D341Med (cell line): ENCODE results near the gene GATAD2B.
"Not testable (repeated sequence)": the region's sequence is repeated elsewhere in the genome, so short reads cannot be mapped to it uniquely, and the experiment has no call there.

ENCODE experiments used
- DNase-seq: peaks from one replicate; pipeline ENCODE4 v3.0.0; 2012; ENCODE audit warnings: low spot score

The GATAD2B gene

DNA sequence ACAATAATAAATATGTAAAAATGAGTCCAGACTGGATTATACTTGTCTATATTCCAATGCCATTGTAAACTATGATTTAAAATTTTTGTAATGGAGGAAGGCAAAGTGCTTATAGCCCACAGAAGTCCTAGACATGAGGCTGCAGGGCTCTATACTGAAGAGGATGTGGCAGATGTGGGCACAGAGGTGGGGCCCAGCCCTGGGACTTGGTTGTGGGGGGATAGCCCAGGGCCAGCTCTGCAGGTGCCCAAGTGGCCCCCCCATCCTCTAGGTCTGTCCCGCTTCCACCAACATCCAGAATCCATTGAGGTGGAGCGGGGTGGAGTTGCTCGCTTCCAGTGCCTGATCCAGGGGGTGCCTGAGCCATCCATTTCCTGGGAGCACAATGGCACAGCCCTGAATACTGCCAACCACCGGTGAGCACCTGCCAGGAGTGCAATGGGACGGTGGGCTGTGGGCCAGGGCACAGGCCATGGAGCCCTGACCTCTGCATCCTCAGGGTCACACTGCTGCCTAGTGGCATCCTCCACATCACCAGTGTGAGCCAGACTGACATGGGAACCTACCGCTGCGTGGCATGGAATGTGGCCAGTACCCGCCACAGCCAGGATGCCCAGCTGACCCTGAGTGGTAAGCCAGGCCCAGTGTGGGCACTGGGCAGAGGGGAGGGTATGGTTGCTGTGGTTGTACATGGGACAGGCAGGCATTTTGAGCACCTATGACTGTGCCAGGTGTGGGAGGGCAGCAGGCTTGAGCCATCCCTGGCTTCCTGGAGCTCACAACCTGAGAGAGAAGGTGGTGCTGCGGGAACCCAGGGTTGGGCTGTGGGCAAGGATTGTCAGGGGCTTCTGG, 126.6 kb downstream of the GATAD2B start:
- no peak for DNase-seq

DNA sequence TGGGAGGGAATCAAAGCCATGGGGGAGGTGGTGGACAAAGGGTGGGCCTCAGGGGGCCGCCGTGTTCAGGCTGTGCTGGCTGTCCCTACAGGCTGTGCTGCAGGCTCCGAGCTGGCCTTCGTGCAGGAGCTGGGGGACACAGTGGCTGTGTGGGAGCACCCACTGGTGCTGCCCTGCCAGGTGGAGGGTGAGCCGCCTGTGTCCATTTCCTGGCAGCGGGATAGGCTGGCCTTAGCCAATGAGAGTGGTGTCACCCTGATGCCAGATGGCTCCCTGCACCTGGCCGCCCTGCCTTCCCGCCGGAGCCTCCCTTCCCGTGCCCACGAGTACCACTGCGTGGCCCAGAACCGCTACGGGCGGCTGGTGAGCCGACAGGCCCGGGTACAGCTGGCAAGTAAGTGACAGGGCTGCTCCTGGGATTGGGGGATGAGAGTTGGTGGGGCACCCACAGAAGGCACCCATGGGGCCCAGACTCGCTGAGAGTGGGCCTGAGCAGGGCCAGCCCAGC, 127.4 kb downstream of the GATAD2B start:
- no peak for DNase-seq

- DNase-seq: no peak
Observed at GRCh38 chr1:153794624-153795329, 128.0 kb downstream of the GATAD2B start.

- DNase-seq: no peak
Observed at GRCh38 chr1:153793973-153794615, 128.7 kb downstream of the GATAD2B start.

GRCh38 chr1:153793261-153793972, 129.4 kb downstream of the GATAD2B start:
- DNase-seq: no peak

DNA sequence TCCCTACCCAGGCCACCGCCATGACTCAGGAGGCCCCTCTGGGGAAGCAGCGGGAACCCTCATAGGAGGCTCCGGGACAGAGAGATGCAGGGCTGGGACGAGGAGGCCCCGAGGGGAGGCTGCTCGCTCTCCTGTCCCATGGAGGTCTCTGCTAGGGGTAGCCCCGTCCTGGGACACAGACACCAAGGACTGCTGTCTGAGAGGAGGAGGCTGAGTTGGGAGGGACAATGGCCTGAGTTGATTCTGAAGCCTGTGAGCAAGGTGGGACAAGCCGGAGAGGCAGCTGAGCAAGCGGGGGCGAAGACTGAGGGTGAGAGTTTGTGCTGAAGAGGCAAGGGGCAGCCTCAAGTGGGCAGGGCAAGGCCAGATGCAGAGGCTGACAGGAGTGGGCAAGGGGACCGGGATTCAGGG, 130.1 kb downstream of the GATAD2B start:
- no peak for DNase-seq

DNA sequence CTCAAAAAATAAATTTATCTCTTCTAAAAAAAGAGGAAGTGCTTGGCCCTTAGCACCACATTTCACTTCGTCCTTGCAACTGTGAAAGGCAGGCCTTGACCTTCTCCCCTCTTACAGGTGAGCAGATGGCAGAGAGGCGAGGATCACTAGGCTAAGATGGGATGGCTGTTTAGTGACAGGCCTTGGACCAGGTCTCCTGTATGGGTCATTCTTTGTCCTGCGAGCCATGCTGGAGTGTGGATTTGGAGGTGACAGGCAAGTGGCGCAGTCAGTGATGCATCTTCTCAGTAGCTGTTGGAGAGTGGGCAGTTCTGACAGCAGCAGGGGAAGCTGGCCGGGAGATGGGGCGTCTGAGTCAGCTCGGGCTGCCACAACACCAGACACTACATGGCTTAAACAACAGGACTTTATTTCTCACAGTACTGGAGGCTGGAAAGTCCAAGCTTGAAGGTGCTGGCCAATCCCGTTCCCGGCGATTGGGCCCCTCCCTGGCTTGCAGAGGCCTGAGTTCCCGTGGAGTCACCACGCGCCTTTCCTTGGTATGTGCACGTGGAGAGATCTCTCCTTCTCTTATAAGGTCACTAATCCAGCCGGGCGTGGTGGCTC, 131.0 kb downstream of the GATAD2B start:
- no peak for DNase-seq

GRCh38 chr1:153790966-153791647, 131.7 kb downstream of the GATAD2B start:
- DNase-seq: no peak

- DNase-seq: no peak
Observed at GRCh38 chr1:153790313-153790965, 132.3 kb downstream of the GATAD2B start.

GRCh38 chr1:153789478-153790034, 133.2 kb downstream of the GATAD2B start:
- no peak for DNase-seq

GRCh38 chr1:153786038-153786790, 136.6 kb downstream of the GATAD2B start:
- no peak for DNase-seq

DNA sequence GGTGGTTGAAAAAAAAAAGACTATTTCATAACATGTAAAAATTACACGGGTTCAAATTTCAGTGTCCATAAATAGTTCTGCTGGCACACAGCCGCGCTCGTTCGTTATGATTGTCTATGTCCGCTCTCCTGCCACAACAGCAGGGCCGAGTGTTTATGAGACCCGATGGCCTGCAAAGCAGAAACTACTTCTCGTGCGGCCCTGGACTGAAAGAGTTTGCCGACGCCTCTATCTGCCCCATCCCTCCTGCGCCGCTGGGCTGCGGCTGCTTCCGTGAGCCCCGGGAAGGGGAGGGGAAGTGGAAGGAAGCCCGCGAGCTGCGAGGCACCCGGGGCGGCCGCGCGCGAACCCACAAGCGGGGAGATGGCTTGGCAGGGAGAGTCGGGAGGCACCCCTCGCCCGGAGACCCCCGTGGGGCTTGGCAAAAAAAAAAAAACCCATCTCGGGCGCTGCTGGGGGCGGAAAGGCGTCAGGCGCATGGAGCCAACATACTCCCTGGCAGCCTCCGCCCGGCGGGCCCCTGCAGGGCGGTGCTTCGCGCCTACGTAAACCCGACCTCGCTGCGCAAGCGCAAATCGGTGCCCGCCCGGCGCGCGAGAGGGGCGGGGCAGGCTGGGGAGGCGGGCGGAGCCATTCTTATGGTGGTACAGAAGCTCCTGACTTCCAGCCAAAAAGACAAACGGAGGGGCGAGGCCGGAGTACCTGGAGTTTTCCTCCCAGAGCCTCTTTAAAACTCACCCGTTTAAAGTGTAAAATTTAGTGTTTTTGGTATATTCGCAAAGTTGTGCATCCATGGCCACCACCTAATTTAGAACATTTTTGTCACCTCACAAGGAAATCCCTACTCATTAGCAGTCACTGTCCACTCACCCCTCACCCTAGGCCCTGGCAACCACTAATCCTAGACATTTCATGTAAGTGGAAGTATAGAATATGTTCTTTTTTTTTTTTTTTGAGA, 139.3 kb downstream of the GATAD2B start:
- DNase-seq: peak; percentile 100

- not testable (repeated sequence) for DNase-seq
Observed at GRCh38 chr1:153782648-153783047, 140.1 kb downstream of the GATAD2B start.

DNA sequence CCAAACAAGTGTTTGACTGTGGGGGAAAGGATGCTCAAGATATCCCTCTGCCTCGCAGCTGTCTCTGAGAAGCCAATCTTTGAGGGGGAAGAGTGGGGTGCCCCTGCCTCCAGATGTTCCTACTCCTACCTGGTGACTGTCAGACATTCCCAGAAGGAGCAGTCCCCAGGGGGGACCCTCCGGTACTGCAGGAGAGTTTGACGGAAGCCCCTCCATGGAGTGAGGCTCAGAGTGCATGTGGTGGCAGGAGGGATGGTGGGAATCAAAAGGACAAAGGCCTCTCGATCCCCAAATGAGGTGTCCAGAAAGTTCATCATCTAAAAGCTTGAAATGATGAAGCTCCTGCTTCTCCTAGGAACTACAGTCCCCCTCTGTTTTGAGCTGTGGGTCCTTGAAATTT, 142.2 kb downstream of the GATAD2B start:
- no peak for DNase-seq

DNA sequence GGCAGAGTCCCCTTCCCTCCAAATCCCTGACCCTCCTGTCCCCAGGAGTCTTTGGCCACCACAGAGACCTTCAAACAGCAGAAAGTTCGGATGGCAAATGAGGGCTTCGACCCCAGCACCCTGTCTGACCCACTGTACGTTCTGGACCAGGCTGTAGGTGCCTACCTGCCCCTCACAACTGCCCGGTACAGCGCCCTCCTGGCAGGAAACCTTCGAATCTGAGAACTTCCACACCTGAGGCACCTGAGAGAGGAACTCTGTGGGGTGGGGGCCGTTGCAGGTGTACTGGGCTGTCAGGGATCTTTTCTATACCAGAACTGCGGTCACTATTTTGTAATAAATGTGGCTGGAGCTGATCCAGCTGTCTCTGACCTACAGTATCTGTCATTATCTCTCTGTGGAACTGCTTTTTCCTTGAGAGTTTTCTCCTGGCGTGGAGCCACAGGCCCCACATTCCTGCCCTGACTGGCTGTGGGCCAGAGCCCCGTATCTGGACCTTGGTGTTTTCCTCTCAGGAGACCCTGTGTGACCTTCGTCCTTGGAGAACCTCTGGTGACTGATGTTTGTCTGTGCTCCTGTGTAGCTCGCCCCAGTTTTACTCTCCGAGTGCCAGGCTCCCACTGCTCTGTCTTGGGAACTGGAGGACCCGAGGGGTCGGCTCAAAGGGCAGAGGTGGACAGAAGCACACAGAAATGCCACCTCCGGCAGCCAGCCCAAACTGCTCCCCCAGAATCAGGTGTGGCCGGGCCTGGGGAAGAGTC, 142.8 kb downstream of the GATAD2B start:
- no peak for DNase-seq

- DNase-seq: no peak
Observed at GRCh38 chr1:153778824-153779519, 143.8 kb downstream of the GATAD2B start.
